B cell (primary cell): ENCODE data around the gene UPK2.

Source experiments
- CTCF ChIP-seq: fragments of 200-600 bp; IDR thresholded peaks from one replicate; pipeline ENCODE4 v1.8.0; 2022; ENCODE audit warnings: antibody characterized with exemption, mild to moderate bottlenecking
- EZH2 ChIP-seq: IDR thresholded peaks from 2 replicates; pipeline ENCODE4 v1.6.1; 2012; ENCODE audit warnings: borderline replicate concordance, low read depth, mild to moderate bottlenecking, moderate library complexity, low read length; ENCODE audit not compliant: insufficient read depth, poor library complexity, severe bottlenecking

GRCh38 chr11:118916842-118917388, 39.2 kb upstream of the UPK2 start:
- TF ChIP-seq CTCF = no peak
- TF ChIP-seq EZH2 = no peak
